Stimulated activated naive CD8-positive, alpha-beta T cell treated with anti-CD3 and anti-CD28 coated beads, Interleukin-15, Interleukin-2, amounts not matched to agents 100 U/mL and 50 U/mL, for 24 hours (primary cell): ENCODE data around the gene MCU.
"Not testable (repeated sequence)": the region's sequence is repeated elsewhere in the genome, so short reads cannot be mapped to it uniquely, and the experiment has no call there.

Experiments
- ATAC-seq: fragments of 150-1000 bp; cut with Tn5 transposase; one replicate; pipeline ENCODE4 v1.10.0; 2021
- DNase-seq: peaks from one replicate; pipeline ENCODE4 v3.0.0; 2021

MCU gene

DNA sequence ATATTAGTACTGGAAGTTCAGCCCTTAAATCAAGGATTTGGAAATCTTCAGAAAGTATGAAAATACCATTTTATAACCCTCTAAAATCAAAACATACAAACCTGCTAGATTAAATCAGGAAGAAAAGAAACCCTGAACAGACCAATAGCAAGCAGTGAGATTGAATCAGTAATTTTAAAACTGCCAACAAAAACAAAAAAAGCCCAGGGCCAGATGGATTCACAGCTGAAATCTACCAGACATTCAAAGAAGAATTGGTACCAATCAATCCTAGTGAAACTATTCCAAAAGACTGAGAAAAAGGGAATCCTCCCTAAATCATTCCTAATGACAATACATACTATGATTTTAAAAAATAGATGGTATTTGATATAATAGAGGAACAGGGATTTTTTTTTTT, 70.1 kb downstream of the MCU start:
- ATAC-seq (no peak), DNase-seq (no peak)

DNA sequence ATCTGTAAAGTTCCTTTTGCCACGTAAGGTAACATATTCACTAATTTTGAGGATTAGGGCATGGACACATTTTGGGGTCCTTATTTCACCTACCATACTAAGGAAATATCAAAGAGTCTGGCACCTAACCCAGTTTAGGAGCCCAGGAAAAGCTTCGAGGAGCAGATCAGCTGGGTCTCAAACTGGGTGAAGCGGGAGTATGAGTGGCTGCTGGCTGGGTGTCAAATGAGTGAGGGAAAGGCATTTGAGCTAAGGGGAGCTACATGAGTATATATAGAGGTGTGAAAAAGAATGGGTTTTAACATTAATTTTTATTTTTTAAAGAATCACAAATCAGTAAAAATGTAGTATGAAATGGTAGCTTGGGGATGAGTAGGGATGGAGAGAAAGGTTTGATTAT, 71.3 kb downstream of the MCU start:
- ATAC-seq (no peak), DNase-seq (no peak)

- ATAC-seq = no peak
Observed at GRCh38 chr10:72764151-72764550, 72.2 kb downstream of the MCU start.

DNA sequence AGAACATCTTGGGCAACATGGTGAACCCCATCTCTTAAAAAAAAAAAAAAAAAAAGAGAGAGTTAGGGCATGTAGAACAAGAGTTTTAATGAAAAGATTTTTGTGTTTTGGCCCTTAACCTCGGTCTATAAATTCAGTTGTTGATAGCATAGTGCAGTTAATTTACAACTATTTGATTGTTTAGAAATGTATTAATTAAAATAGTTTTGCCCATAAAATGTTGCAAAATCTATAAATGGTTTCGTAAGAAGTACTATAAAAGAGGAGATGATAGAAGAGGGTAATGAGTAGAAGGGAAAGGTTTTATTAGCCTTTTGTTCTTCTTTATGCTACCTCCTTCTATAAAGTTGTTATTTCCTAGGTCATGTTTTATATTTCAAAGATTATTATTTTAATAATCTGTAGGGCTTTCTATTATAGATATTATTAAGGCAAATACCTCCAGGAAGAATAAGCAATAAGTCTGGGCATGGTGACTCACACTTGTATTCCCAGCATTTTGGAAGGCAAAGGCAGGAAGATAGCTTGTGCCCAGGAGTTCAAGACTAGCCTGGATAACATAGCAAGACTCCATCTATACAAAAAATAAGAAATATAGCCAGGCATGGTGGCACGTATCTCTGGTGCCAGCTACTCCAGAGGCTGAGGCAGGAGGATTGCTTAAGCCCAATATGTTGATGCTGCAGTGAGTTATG, 73.3 kb downstream of the MCU start:
- ATAC-seq = no peak

More at GRCh38 chr10:72764151-72764550, 72.2 kb downstream of the MCU start:
- DNase-seq = no peak

GRCh38 chr10:72771195-72771594, 79.3 kb downstream of the MCU start:
- DNase-seq = not testable (repeated sequence)

More for the DNA sequence above, 73.3 kb downstream of the MCU start:
- no peak for DNase-seq

DNA sequence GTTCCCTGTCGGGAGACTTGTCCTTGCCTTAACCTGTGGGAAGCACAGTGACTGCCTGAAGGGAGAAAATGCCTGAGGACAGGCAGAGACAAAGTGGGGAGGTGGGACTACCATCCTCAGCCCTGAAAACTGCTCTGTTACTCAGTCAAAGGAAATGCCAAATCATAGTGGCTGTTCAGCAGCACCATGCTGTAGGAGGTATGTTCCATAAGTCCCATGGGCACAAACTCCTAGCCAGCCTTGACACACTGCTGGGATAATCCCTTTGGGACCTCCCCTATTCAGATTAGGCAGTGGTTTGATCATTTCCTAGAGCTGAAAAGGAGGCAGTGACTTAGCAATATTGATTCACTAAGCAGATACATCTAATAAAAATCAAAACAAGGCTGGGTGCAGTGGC, 80.1 kb downstream of the MCU start:
- ATAC-seq (no peak), DNase-seq (no peak)

More at GRCh38 chr10:72771195-72771594, 79.3 kb downstream of the MCU start:
- not testable (repeated sequence) for ATAC-seq

DNA sequence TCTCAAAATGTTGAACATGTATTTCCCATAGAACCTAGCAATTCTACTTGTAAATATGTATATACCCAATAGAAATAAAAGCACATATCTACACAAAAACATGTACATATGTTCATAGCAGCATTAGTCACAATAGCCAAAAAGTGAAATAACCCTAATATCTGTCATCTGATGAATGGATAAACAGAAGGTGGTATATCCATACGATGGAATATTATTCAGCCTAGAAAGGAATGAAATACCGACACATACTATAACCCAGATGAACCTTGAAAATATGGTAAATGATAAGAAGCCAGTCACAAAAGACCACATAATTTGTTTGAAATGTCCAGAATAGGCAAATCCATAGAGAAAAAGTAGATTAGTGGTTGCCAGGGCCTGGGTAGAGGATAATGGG, 87.9 kb downstream of the MCU start:
- ATAC-seq = no peak
- no peak for DNase-seq

DNA sequence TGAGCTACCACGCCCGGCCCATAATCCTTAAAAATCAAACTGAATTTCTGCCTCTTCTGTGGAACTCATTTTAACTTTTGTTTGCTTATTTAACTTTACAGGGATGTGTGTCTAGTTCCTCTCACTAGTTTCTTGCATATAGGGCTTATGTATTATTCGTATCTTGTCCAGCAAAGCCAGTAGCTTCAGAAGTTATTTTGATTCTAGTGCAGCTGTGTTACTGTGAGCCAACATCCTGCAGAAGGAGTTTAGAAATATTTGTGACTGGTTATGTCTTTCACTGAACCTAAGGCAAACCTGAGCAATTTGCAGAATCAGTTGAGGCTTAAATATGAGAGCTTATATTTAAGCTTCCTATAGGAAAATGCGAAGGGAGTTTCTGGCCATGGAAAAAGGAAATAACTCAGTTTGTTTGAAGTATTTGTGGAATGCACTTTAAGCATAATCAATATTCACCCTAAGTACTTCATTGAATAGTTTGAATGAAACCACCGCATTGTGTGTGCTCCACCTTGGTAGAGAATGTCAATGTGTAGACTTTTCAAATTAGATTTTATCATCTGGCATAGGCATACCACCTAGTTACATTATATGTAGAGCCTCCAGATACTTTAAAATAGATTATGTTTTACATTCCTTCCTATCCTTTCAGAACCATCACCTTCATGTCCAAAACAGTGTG, 90.8 kb downstream of the MCU start:
- ATAC-seq = no peak
- DNase-seq = no peak

DNA sequence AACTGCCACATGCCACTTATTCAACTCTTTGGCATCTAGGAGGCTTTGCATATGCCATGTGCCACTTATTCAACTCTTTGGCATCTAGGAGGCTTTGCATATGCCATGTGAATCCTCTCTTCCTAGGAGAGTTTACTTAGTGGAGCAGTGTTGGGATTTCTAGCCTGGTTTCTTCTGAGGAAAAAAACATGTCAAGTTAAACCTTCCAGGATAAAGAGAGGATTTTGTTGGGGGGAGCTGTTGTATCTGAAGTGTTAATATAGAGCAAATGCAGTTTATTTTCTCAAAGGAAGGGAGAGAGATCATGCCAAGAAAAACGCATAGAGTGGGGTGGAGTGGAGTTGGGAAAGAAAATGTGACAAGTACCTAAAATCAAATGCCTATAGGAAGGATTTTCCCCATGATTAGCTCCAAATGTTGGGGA, 91.5 kb downstream of the MCU start:
- DNase-seq (no peak), ATAC-seq (no peak)

GRCh38 chr10:72784551-72785351, 92.8 kb downstream of the MCU start:
- DNase-seq = no peak

GRCh38 chr10:72785409-72785808, 93.5 kb downstream of the MCU start:
- DNase-seq (no peak), ATAC-seq (no peak)

More at GRCh38 chr10:72784551-72785351, 92.8 kb downstream of the MCU start:
- ATAC-seq = no peak

GRCh38 chr10:72790216-72790990, 98.5 kb downstream of the MCU start:
- no peak for ATAC-seq
- DNase-seq = no peak

- DNase-seq (no peak), ATAC-seq (no peak)
Observed at GRCh38 chr10:72792288-72792687, 100.3 kb downstream of the MCU start.

- DNase-seq = no peak
- ATAC-seq = no peak
Observed at GRCh38 chr10:72793752-72794151, 101.8 kb downstream of the MCU start.

GRCh38 chr10:72794260-72794659, 102.3 kb downstream of the MCU start:
- ATAC-seq = no peak
- DNase-seq = no peak

DNA sequence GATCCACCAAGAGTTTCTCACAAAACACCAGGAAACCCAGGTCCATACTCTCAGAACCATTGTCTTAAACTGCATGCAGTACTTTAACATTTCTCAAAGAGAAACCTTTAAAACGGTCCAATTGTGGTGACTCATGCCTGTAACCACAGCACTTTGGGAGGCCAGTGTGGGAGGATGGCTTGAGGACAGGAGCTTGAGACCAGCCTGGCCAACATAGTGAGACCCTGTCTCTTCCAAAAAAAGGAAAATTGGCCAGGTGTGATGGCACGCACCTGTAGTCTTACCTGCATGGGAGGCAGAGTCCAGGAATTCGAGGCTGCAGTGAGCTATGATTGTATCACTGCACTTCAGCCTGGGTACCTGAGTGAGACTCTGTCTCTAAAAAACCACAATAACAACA, 104.1 kb downstream of the MCU start:
- ATAC-seq = no peak
- DNase-seq = no peak

GRCh38 chr10:72796538-72796937, 104.6 kb downstream of the MCU start:
- no peak for DNase-seq
- ATAC-seq = no peak

DNA sequence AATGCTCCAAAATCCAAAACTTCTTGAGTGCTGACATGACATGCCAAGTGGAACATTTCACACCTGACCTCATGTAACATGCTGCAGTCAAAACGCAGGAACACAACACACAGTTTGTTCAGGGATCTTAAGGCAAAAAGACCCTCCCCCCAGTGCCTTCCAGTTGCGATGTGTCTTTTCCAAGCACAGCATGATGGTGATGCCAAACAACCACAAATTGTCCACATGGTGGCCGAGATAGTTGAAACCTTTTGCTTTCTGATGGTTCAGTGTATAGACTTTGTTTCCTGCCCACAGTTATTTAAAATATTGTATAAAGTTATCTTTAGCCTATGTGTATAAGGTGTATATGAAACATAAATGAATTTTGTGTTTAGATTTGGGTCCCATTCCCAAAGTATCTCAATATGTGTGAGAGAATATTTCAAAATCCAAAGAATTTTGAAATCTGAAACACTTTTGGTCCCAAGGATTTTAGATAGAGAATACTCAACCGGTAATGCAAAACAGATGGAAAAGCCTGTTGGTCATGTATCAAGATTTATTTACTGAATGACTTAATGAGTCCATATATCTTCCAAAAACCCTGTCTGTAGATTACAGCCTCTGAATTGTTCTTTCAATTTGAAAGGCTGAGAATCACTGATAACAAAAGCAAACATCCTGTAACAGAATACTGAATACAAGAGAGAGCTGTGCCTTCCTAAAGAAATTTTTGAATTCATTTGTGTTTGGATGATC, 108.2 kb downstream of the MCU start:
- ATAC-seq = no peak
- DNase-seq = no peak

- ATAC-seq (no peak), DNase-seq (no peak)
Observed at GRCh38 chr10:72800741-72801092, 108.8 kb downstream of the MCU start.

DNA sequence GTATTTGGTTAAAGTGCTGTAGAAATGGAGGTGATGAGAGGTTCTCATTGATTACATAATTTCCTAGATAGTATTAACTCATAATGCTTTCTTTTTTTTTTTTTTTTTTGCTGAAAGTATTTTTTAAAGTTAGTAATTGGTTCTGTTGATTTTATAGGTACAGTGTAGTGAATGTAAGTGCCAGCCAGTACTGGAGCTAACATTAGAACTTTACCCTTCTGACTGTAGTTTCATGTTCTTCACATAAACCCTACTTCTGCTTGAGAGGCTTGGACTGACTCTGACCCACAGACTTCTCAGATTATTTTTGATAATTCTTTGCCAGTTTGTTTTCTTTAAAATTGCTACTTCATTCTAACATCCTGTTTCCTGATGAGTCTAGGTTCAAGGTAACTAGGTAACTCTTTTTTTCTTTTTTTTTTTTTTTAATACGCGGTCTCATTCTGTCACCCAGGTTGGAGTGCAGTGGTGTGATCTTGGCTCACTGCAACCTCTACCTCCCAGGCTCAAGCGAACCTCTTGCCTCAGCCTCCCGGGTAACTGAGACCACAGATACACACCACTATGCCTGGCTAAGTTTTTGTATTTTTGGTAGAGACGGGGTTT, 109.4 kb downstream of the MCU start:
- DNase-seq (no peak), ATAC-seq (no peak)

DNA sequence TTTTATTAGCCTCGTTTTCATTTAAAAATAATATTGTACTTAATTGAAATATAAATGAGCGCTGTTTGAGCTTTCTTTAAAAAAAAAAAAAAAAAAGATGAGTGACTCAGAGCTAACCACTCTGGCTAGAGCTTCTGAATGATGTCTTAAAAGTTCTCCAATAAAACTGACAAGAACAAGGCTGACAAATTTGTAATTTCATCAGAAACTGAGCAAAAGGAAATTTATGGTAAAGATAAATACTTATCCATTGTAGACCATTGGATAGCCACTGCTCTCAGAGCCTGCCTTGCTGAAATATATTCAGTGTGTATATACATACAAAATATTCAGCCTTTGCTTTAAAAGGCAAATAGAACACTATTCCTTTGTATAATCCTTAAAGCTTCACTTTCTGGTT, 110.4 kb downstream of the MCU start:
- ATAC-seq = no peak

More for the DNA sequence above, 110.4 kb downstream of the MCU start:
- no peak for DNase-seq
